ENCODE data around the gene GPR15LG.

GPR15LG gene

DNA sequence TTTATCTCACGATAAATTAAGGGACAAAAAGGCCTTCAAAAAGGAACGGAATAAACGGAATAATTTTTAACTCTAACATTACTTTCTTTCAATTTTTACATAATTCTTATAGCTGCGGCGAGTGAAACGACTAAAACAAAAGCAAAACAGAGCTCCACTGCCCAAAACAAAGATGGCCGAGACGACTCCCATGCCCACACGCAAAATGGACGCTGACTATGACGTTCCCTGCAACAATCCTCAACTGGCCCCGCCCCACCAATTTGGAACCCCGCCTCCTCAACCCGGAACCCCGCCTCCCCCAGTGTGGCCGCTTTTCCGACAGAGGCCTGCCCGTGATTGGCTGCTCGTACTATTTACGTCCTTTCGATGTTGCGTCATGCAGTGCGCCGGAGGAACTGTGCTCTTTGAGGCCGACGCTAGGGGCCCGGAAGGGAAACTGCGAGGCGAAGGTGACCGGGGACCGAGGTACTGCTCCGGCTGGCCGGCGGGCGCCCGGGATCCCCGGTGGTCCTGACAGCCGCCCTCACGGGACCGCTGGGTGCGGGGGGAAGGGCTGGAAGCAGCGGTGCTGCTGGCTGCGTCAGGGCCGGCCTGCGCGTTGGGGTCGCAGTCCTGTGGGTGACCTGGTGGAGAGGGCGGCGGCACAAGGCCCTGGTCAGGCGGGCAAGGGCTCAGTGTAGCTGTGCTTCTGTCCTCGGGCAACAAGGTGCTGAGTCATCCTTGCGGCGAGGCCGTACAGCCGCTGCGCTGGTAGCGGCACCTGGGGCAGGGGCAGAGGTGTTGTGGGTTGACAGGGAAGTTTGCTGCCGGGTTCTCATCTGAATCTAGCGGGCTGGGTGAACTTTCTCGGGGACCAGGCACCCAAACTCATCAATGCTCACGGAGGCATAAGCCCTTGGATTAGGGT lies 34.2 kb upstream of the GPR15LG start, which contains the start of gene GHITM (continued):
- TF ChIP-seq ZNF518A (tag by site-specific recombination; conservative IDR thresholded peaks at IDR 0.05; ENCODE audit: low read depth), result peak; percentile 82
- peak; percentile 93 for TF ChIP-seq SP3 (tag by site-specific recombination; IDR thresholded peaks at IDR 0.05)
- TF ChIP-seq OVOL3 (tag by site-specific recombination; IDR thresholded peaks at IDR 0.05), result no peak; the same call in 1 of the 2 replicates
- TF ChIP-seq ZNF600 (tag by site-specific recombination; IDR thresholded peaks at IDR 0.05), result peak; percentile 35; the same call in 1 of the 2 replicates
- TF ChIP-seq ZNF785 (tag by site-specific recombination; IDR thresholded peaks at IDR 0.05), result no peak
- TF ChIP-seq KLF16 (tag by site-specific recombination; IDR thresholded peaks at IDR 0.05), result peak; percentile 57
- TF ChIP-seq SCRT2 (tag by site-specific recombination; IDR thresholded peaks at IDR 0.05), result peak; percentile 83
- TF ChIP-seq, protein P1, sequence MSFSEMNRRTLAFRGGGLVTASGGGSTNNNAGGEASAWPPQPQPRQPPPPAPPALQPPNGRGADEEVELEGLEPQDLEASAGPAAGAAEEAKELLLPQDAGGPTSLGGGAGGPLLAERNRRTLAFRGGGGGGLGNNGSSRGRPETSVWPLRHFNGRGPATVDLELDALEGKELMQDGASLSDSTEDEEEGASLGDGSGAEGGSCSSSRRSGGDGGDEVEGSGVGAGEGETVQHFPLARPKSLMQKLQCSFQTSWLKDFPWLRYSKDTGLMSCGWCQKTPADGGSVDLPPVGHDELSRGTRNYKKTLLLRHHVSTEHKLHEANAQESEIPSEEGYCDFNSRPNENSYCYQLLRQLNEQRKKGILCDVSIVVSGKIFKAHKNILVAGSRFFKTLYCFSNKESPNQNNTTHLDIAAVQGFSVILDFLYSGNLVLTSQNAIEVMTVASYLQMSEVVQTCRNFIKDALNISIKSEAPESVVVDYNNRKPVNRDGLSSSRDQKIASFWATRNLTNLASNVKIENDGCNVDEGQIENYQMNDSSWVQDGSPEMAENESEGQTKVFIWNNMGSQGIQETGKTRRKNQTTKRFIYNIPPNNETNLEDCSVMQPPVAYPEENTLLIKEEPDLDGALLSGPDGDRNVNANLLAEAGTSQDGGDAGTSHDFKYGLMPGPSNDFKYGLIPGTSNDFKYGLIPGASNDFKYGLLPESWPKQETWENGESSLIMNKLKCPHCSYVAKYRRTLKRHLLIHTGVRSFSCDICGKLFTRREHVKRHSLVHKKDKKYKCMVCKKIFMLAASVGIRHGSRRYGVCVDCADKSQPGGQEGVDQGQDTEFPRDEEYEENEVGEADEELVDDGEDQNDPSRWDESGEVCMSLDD (tag by site-specific recombination; IDR thresholded peaks at IDR 0.05), result 0 out of 2 replicates have a peak, but pooled peaks have one; percentile 56
- TF ChIP-seq ZNF10 (tag by site-specific recombination; IDR thresholded peaks at IDR 0.05), result no peak
- TF ChIP-seq ZIC2 (tag by site-specific recombination; IDR thresholded peaks at IDR 0.05), result peak; percentile 20; the same call in 1 of the 2 replicates
- TF ChIP-seq ZBTB17 (tag by site-specific recombination; IDR thresholded peaks at IDR 0.05), result peak; percentile 63
- TF ChIP-seq ZSCAN5A (tag by site-specific recombination; IDR thresholded peaks at IDR 0.05), result peak; percentile 53; the same call in 1 of the 2 replicates
- no peak for TF ChIP-seq ZNF596 (tag by site-specific recombination; IDR thresholded peaks at IDR 0.05)
- TF ChIP-seq ZBTB20 (tag by site-specific recombination; IDR thresholded peaks at IDR 0.05), result peak; percentile 76; the same call in 1 of the 2 replicates
- TF ChIP-seq GLI4 (tag by site-specific recombination; IDR thresholded peaks at IDR 0.05), result peak; percentile 73; the same call in 1 of the 2 replicates
- no peak for TF ChIP-seq ZNF488 (tag by site-specific recombination; IDR thresholded peaks at IDR 0.05)
- TF ChIP-seq, protein P2, sequence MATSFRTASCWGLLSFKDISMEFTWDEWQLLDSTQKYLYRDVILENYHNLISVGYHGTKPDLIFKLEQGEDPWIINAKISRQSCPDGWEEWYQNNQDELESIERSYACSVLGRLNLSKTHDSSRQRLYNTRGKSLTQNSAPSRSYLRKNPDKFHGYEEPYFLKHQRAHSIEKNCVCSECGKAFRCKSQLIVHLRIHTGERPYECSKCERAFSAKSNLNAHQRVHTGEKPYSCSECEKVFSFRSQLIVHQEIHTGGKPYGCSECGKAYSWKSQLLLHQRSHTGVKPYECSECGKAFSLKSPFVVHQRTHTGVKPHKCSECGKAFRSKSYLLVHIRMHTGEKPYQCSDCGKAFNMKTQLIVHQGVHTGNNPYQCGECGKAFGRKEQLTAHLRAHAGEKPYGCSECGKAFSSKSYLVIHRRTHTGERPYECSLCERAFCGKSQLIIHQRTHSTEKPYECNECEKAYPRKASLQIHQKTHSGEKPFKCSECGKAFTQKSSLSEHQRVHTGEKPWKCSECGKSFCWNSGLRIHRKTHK (tag by site-specific recombination; IDR thresholded peaks at IDR 0.05), result no peak
- peak; percentile 46; the same call in 1 of the 2 replicates for TF ChIP-seq YY2 (tag by site-specific recombination; IDR thresholded peaks at IDR 0.05)
- TF ChIP-seq ELK4 (IDR thresholded peaks at IDR 0.05; ENCODE audit: borderline replicate concordance, low read depth, low read length), result no peak
- TF ChIP-seq, protein P3, sequence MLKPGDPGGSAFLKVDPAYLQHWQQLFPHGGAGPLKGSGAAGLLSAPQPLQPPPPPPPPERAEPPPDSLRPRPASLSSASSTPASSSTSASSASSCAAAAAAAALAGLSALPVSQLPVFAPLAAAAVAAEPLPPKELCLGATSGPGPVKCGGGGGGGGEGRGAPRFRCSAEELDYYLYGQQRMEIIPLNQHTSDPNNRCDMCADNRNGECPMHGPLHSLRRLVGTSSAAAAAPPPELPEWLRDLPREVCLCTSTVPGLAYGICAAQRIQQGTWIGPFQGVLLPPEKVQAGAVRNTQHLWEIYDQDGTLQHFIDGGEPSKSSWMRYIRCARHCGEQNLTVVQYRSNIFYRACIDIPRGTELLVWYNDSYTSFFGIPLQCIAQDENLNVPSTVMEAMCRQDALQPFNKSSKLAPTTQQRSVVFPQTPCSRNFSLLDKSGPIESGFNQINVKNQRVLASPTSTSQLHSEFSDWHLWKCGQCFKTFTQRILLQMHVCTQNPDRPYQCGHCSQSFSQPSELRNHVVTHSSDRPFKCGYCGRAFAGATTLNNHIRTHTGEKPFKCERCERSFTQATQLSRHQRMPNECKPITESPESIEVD (tag by site-specific recombination; IDR thresholded peaks at IDR 0.05), result no peak

All from HEK293 (cell line).